ENCODE results near the gene TCIRG1.

TCIRG1 gene

GRCh38 chr11:68019486-68019885, 19.3 kb upstream of the TCIRG1 start:
- no peak for DNase-seq

- no peak for DNase-seq
Observed at GRCh38 chr11:68020575-68020974, 18.2 kb upstream of the TCIRG1 start.

- no peak for DNase-seq
Observed at GRCh38 chr11:68021167-68021787, 17.5 kb upstream of the TCIRG1 start.

GRCh38 chr11:68022531-68022930, 16.3 kb upstream of the TCIRG1 start:
- no peak for DNase-seq

GRCh38 chr11:68024508-68024907, 14.3 kb upstream of the TCIRG1 start:
- DNase-seq, result no peak

- no peak for DNase-seq
Observed at GRCh38 chr11:68025047-68025446, 13.8 kb upstream of the TCIRG1 start.

- no peak for DNase-seq
Observed at GRCh38 chr11:68026391-68027105, 12.3 kb upstream of the TCIRG1 start.

GRCh38 chr11:68027667-68028066, 11.2 kb upstream of the TCIRG1 start:
- no peak for DNase-seq

GRCh38 chr11:68028802-68029545, 9.9 kb upstream of the TCIRG1 start:
- DNase-seq, result no peak

GRCh38 chr11:68030318-68031143, 8.3 kb upstream of the TCIRG1 start, which contains the start of gene NDUFS8:
Gene NDUFS8, plus strand, starts transcription at chr11:68030681. Its CDS starts 1,471 bp downstream, at chr11:68032152.
- DNase-seq, result peak; percentile 96 to 98

- no peak for DNase-seq
Observed at GRCh38 chr11:68031144-68031464, 7.7 kb upstream of the TCIRG1 start.

GRCh38 chr11:68032003-68032402, 6.8 kb upstream of the TCIRG1 start:
- DNase-seq, result no peak

GRCh38 chr11:68032997-68033707, 5.7 kb upstream of the TCIRG1 start:
- no peak for DNase-seq

GRCh38 chr11:68033708-68034045, 5.1 kb upstream of the TCIRG1 start:
- DNase-seq, result no peak

GRCh38 chr11:68035266-68035876, 3.5 kb upstream of the TCIRG1 start:
- DNase-seq, result no peak

GRCh38 chr11:68036141-68036716, 2.6 kb upstream of the TCIRG1 start:
- DNase-seq, result no peak

GRCh38 chr11:68036717-68037239, 2.0 kb upstream of the TCIRG1 start:
- DNase-seq, result no peak

GRCh38 chr11:68037411-68038225, 1.2 kb upstream of the TCIRG1 start:
- DNase-seq, result no peak

GRCh38 chr11:68038226-68038717, 553 bp upstream of the TCIRG1 start:
- no peak for DNase-seq

GRCh38 chr11:68039526-68040086, 781 bp downstream of the TCIRG1 start:
- DNase-seq, result no peak
